GM23338 (cell line): ENCODE results near the gene LETMD1. TPM values are rescaled to one million over a fixed set of nuclear protein-coding genes. Genes with fewer than 3 reads are reported as not detected.

Source experiments
- ATAC-seq: fragments of 200-7000 bp; cut with Tn5 transposase; 3 replicates; pipeline ENCODE4 v1.9.1; 2020
- DNase-seq: peaks from one replicate; pipeline ENCODE4 v3.0.0-alpha.2; 2015; ENCODE audit warnings: low spot score
- H2AFZ ChIP-seq: fragments of 200-600 bp; sonication (generic); 2 replicates; pipeline ENCODE4 v1.8.0; 2016; ENCODE audit warnings: antibody characterized with exemption, mild to moderate bottlenecking, moderate library complexity
- H3F3A ChIP-seq: fragments of 200-600 bp; sonication (generic); replicated peaks from 2 replicates; pipeline ENCODE4 v1.8.0; 2017; ENCODE audit warnings: antibody characterized with exemption, mixed run types, low read depth
- H3K27ac ChIP-seq: fragments of 200-600 bp; sonication (generic); 2 replicates; pipeline ENCODE4 v1.6.1; 2016; ENCODE audit warnings: low read depth
- H3K27me3 ChIP-seq: fragments of 200-600 bp; sonication (generic); 2 replicates; pipeline ENCODE4 v1.8.0; 2016; ENCODE audit warnings: mild to moderate bottlenecking, mixed run types, moderate library complexity; ENCODE audit not compliant: insufficient read depth
- H3K36me3 ChIP-seq: fragments of 200-600 bp; sonication (generic); 2 replicates; pipeline ENCODE4 v1.8.0; 2016; ENCODE audit warnings: mild to moderate bottlenecking; ENCODE audit not compliant: insufficient read depth
- H3K4me1 ChIP-seq: fragments of 200-600 bp; sonication (generic); 2 replicates; pipeline ENCODE4 v1.8.0; 2016; ENCODE audit warnings: mild to moderate bottlenecking, moderate library complexity; ENCODE audit not compliant: insufficient read depth
- H3K4me2 ChIP-seq: fragments of 200-600 bp; sonication (generic); 2 replicates; pipeline ENCODE4 v1.7.1; 2017; ENCODE audit warnings: mixed run types
- H3K4me3 ChIP-seq: fragments of 200-600 bp; sonication (generic); 2 replicates; pipeline ENCODE4 v1.6.1; 2016; ENCODE audit warnings: mixed run types
- H3K79me2 ChIP-seq: fragments of 200-600 bp; sonication (generic); replicated peaks from 2 replicates; pipeline ENCODE4 v1.8.0; 2017; ENCODE audit warnings: mild to moderate bottlenecking; ENCODE audit not compliant: insufficient read depth
- H3K9me2 ChIP-seq: fragments of 200-600 bp; sonication (generic); 2 replicates; pipeline ENCODE4 v1.8.0; 2017; ENCODE audit not compliant: insufficient read depth
- H4K20me1 ChIP-seq: fragments of 200-600 bp; sonication (generic); replicated peaks from 2 replicates; pipeline ENCODE4 v1.8.0; 2017; ENCODE audit warnings: mild to moderate bottlenecking; ENCODE audit not compliant: insufficient read depth
- H3K27ac Mint-ChIP-seq: 2 replicates; pipeline ENCODE4 v1.8.0; 2020; ENCODE audit warnings: inconsistent platforms, mild to moderate bottlenecking, moderate library complexity, mixed read lengths
- H3K27me3 Mint-ChIP-seq: 3 replicates; pipeline ENCODE4 v1.8.0; 2022; ENCODE audit warnings: low read depth, mild to moderate bottlenecking, moderate library complexity, mixed read lengths, inconsistent platforms; ENCODE audit not compliant: insufficient read depth, poor library complexity
- H3K36me3 Mint-ChIP-seq: 3 replicates; pipeline ENCODE4 v1.8.0; 2021; ENCODE audit warnings: low read depth, mild to moderate bottlenecking, inconsistent platforms, moderate library complexity, mixed read lengths
- H3K4me1 Mint-ChIP-seq: 3 replicates; pipeline ENCODE4 v1.8.0; 2020; ENCODE audit warnings: mild to moderate bottlenecking, inconsistent platforms, mixed read lengths
- H3K4me3 Mint-ChIP-seq: 3 replicates; pipeline ENCODE4 v1.8.0; 2021; ENCODE audit warnings: moderate library complexity, mild to moderate bottlenecking, inconsistent platforms, mixed read lengths
- H3K9me3 Mint-ChIP-seq: 3 replicates; pipeline ENCODE4 v1.8.0; 2020; ENCODE audit warnings: moderate library complexity, mild to moderate bottlenecking, inconsistent platforms, mixed read lengths
- CREB1 ChIP-seq: fragments of 250-450 bp; sonication (Bioruptor Pico); IDR thresholded peaks from 2 replicates; pipeline ENCODE4 v1.5.0; 2020; ENCODE audit warnings: low read depth, mild to moderate bottlenecking, moderate library complexity
- ETS1 ChIP-seq: IDR thresholded peaks from 2 replicates; pipeline ENCODE4 v1.6.1; 2016; ENCODE audit warnings: antibody characterized with exemption
- EZH2 ChIP-seq: fragments of 200-600 bp; sonication (generic); IDR thresholded peaks from one replicate; pipeline ENCODE4 v1.8.0; 2017; ENCODE audit warnings: antibody characterized with exemption, mild to moderate bottlenecking, low read depth; ENCODE audit not compliant: unreplicated experiment
- EZH2phosphoT487 ChIP-seq: fragments of 200-600 bp; sonication (generic); IDR thresholded peaks from one replicate; pipeline ENCODE4 v1.8.1; 2018; ENCODE audit warnings: antibody characterized with exemption; ENCODE audit not compliant: unreplicated experiment
- JUNB ChIP-seq: IDR thresholded peaks from one replicate; pipeline ENCODE4 v1.6.1; 2016; ENCODE audit warnings: antibody characterized with exemption; ENCODE audit not compliant: unreplicated experiment
- NANOG ChIP-seq: IDR thresholded peaks from 2 replicates; pipeline ENCODE4 v1.6.1; 2016; ENCODE audit warnings: antibody characterized with exemption, borderline replicate concordance
- POLR2AphosphoS5 ChIP-seq: IDR thresholded peaks from 2 replicates; pipeline ENCODE4 v1.6.1; 2016; ENCODE audit warnings: antibody characterized with exemption, low read depth
- ZNF114 ChIP-seq: fragments of 250-450 bp; sonication (Bioruptor Pico); IDR thresholded peaks from 2 replicates; pipeline ENCODE4 v1.5.0; 2020; ENCODE audit warnings: mild to moderate bottlenecking, moderate library complexity
- ZNF331 ChIP-seq: fragments of 250-450 bp; sonication (Bioruptor Pico); IDR thresholded peaks from 2 replicates; pipeline ENCODE4 v1.5.0; 2020; ENCODE audit warnings: low read depth, mild to moderate bottlenecking, moderate library complexity
- polyA plus RNA-seq: library from polyadenylated mRNA; unstranded; fragments of >200 nt; fragmentation: Nextera tagmentation; extraction: Ambion mirVana; gene quantifications from 2 replicates; pipeline ENCODE4 v1.2.1, GENCODE V29; 2016
- total RNA-seq: library from RNA; depleted of rRNA; stranded (reverse); fragments of >200 nt; shearing (Covaris generic); gene quantifications from 2 replicates; pipeline ENCODE4 v1.2.3, GENCODE V29; 2014
- TF ChIP-seq, protein P1 (sequence below): IDR thresholded peaks from one replicate; pipeline ENCODE4 v1.6.1; 2018; ENCODE audit warnings: antibody characterized with exemption; ENCODE audit not compliant: unreplicated experiment
- TF ChIP-seq, protein P2 (sequence below), 2 experiments: fragments of 200-600 bp in 1 of 2; sonication (generic) in 1 of 2; conservative IDR thresholded peaks; 2 replicates each; pipeline versions ENCODE4 v1.5.1 to v1.6.1; 2016 to 2017; ENCODE audit warnings: antibody characterized with exemption in 2 of 2, low read depth in 2 of 2, mild to moderate bottlenecking in 2 of 2, moderate library complexity in 1 of 2
- TF ChIP-seq, protein P3 (sequence below): fragments of 250-450 bp; sonication (Bioruptor Pico); IDR thresholded peaks from 2 replicates; pipeline ENCODE4 v1.5.0; 2020; ENCODE audit warnings: mild to moderate bottlenecking, moderate library complexity

LETMD1 gene
- total and polyA plus RNA-seq, 2 experiments from 2014 or later, result 15.7 to 29.9 TPM

DNA sequence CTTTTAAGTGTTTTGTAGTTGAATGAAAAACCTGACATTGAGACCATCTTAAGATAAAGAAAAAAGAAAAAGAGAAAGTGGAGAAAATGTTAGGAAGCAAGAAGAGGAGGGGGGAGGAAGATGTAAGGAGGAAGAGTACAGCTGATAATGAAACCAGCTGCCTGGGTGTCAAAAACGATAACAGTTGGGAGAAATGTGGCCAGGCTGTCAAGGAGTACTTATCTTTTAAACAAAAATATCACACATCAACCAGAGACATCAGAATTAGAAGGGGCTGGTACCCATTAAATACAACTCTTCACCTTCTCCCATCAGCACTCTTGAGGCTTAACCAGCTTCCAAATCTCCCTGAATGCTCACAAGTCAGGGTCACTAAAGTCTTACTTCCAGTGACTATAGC, 26.4 kb upstream of the LETMD1 start:
- H3K4me1 Mint-ChIP-seq, result peaks cover 18% of the 10 kb centered on the region
- no peak overlapping the region for H3K27ac Mint-ChIP-seq
- Histone ChIP-seq H3K4me3 (no peak overlapping the region), H4K20me1 (peaks cover 3% of the 10 kb centered on the region; the same call in 1 of the 2 replicates), H3K79me2 (peaks cover 89% of the 10 kb centered on the region), H3K4me2 (no peak overlapping the region), H3F3A (no peaks in the 10 kb centered on the region; the same call in 1 of the 2 replicates), H3K27ac (no peak overlapping the region), H3K36me3 (no peaks in the 10 kb centered on the region), H3K27me3 (no peaks in the 10 kb centered on the region), H3K4me1 (peaks cover 11% of the 10 kb centered on the region; the same call in 1 of the 2 replicates), H3K9me2 (no peaks in the 10 kb centered on the region), H2AFZ (no peak overlapping the region)
- H3K9me3 Mint-ChIP-seq, result no peaks in the 10 kb centered on the region
- H3K27me3 Mint-ChIP-seq, result peaks cover 5% of the 10 kb centered on the region
- H3K36me3 Mint-ChIP-seq, result no peaks in the 10 kb centered on the region
- TF ChIP-seq, protein P1, sequence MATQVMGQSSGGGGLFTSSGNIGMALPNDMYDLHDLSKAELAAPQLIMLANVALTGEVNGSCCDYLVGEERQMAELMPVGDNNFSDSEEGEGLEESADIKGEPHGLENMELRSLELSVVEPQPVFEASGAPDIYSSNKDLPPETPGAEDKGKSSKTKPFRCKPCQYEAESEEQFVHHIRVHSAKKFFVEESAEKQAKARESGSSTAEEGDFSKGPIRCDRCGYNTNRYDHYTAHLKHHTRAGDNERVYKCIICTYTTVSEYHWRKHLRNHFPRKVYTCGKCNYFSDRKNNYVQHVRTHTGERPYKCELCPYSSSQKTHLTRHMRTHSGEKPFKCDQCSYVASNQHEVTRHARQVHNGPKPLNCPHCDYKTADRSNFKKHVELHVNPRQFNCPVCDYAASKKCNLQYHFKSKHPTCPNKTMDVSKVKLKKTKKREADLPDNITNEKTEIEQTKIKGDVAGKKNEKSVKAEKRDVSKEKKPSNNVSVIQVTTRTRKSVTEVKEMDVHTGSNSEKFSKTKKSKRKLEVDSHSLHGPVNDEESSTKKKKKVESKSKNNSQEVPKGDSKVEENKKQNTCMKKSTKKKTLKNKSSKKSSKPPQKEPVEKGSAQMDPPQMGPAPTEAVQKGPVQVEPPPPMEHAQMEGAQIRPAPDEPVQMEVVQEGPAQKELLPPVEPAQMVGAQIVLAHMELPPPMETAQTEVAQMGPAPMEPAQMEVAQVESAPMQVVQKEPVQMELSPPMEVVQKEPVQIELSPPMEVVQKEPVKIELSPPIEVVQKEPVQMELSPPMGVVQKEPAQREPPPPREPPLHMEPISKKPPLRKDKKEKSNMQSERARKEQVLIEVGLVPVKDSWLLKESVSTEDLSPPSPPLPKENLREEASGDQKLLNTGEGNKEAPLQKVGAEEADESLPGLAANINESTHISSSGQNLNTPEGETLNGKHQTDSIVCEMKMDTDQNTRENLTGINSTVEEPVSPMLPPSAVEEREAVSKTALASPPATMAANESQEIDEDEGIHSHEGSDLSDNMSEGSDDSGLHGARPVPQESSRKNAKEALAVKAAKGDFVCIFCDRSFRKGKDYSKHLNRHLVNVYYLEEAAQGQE, result no peak
- TF ChIP-seq, protein P2, sequence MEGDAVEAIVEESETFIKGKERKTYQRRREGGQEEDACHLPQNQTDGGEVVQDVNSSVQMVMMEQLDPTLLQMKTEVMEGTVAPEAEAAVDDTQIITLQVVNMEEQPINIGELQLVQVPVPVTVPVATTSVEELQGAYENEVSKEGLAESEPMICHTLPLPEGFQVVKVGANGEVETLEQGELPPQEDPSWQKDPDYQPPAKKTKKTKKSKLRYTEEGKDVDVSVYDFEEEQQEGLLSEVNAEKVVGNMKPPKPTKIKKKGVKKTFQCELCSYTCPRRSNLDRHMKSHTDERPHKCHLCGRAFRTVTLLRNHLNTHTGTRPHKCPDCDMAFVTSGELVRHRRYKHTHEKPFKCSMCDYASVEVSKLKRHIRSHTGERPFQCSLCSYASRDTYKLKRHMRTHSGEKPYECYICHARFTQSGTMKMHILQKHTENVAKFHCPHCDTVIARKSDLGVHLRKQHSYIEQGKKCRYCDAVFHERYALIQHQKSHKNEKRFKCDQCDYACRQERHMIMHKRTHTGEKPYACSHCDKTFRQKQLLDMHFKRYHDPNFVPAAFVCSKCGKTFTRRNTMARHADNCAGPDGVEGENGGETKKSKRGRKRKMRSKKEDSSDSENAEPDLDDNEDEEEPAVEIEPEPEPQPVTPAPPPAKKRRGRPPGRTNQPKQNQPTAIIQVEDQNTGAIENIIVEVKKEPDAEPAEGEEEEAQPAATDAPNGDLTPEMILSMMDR (conservative IDR thresholded peaks at IDR 0.05; ENCODE audit: low read depth in 2 of 2), result no peak
- TF ChIP-seq EZH2phosphoT487, result no peak
- TF ChIP-seq, protein P3, sequence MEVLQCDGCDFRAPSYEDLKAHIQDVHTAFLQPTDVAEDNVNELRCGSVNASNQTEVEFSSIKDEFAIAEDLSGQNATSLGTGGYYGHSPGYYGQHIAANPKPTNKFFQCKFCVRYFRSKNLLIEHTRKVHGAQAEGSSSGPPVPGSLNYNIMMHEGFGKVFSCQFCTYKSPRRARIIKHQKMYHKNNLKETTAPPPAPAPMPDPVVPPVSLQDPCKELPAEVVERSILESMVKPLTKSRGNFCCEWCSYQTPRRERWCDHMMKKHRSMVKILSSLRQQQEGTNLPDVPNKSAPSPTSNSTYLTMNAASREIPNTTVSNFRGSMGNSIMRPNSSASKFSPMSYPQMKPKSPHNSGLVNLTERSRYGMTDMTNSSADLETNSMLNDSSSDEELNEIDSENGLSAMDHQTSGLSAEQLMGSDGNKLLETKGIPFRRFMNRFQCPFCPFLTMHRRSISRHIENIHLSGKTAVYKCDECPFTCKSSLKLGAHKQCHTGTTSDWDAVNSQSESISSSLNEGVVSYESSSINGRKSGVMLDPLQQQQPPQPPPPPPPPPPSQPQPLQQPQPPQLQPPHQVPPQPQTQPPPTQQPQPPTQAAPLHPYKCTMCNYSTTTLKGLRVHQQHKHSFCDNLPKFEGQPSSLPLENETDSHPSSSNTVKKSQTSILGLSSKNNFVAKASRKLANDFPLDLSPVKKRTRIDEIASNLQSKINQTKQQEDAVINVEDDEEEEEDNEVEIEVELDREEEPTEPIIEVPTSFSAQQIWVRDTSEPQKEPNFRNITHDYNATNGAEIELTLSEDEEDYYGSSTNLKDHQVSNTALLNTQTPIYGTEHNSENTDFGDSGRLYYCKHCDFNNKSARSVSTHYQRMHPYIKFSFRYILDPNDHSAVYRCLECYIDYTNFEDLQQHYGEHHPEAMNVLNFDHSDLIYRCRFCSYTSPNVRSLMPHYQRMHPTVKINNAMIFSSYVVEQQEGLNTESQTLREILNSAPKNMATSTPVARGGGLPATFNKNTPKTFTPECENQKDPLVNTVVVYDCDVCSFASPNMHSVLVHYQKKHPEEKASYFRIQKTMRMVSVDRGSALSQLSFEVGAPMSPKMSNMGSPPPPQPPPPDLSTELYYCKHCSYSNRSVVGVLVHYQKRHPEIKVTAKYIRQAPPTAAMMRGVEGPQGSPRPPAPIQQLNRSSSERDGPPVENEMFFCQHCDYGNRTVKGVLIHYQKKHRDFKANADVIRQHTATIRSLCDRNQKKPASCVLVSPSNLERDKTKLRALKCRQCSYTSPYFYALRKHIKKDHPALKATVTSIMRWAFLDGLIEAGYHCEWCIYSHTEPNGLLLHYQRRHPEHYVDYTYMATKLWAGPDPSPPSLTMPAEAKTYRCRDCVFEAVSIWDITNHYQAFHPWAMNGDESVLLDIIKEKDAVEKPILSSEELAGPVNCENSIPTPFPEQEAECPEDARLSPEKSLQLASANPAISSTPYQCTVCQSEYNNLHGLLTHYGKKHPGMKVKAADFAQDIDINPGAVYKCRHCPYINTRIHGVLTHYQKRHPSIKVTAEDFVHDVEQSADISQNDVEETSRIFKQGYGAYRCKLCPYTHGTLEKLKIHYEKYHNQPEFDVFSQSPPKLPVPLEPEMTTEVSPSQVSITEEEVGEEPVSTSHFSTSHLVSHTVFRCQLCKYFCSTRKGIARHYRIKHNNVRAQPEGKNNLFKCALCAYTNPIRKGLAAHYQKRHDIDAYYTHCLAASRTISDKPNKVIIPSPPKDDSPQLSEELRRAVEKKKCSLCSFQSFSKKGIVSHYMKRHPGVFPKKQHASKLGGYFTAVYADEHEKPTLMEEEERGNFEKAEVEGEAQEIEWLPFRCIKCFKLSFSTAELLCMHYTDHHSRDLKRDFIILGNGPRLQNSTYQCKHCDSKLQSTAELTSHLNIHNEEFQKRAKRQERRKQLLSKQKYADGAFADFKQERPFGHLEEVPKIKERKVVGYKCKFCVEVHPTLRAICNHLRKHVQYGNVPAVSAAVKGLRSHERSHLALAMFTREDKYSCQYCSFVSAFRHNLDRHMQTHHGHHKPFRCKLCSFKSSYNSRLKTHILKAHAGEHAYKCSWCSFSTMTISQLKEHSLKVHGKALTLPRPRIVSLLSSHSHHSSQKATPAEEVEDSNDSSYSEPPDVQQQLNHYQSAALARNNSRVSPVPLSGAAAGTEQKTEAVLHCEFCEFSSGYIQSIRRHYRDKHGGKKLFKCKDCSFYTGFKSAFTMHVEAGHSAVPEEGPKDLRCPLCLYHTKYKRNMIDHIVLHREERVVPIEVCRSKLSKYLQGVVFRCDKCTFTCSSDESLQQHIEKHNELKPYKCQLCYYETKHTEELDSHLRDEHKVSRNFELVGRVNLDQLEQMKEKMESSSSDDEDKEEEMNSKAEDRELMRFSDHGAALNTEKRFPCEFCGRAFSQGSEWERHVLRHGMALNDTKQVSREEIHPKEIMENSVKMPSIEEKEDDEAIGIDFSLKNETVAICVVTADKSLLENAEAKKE (CRISPR knock-in tag), result no peak
- no peak for TF ChIP-seq CREB1 (CRISPR knock-in tag)
- no peak for TF ChIP-seq JUNB
- no peak for TF ChIP-seq ZNF114
- no peak for TF ChIP-seq EZH2
- no peak for TF ChIP-seq ETS1
- no peak for TF ChIP-seq POLR2AphosphoS5
- TF ChIP-seq ZNF331 (CRISPR knock-in tag), result no peak
- no peak for TF ChIP-seq NANOG
- no peak overlapping the region; the same call in 2 of the 3 replicates for H3K4me3 Mint-ChIP-seq
- DNase-seq (no peak), ATAC-seq (no peak)
